HCT116 (cell line): ENCODE results near the gene LCN9.

Experiments
- EZH2 ChIP-seq: fragments of 200-600 bp; sonication (generic); IDR thresholded peaks from 2 replicates; pipeline ENCODE4 v1.6.1; 2017; ENCODE audit warnings: antibody characterized with exemption, mixed run types
- EZH2phosphoT487 ChIP-seq: fragments of 200-600 bp; IDR thresholded peaks from 2 replicates; pipeline ENCODE4 v1.6.1; 2018; ENCODE audit warnings: antibody characterized with exemption, borderline replicate concordance
- FOSL1 ChIP-seq: IDR thresholded peaks from 2 replicates; pipeline ENCODE4 v1.6.1; 2012; ENCODE audit warnings: low read depth
- JUND ChIP-seq: IDR thresholded peaks from 2 replicates; pipeline ENCODE4 v1.6.1; 2012
- POLR2A ChIP-seq: IDR thresholded peaks from 2 replicates; pipeline ENCODE4 v1.7.0; 2011; ENCODE audit warnings: borderline replicate concordance; ENCODE audit not compliant: insufficient read depth, insufficient read length; ENCODE audit errors: extremely low read depth
- POLR2AphosphoS5 ChIP-seq: IDR thresholded peaks from 2 replicates; pipeline ENCODE4 v1.6.1; 2011; ENCODE audit warnings: mild to moderate bottlenecking, low read depth, low read length, moderate library complexity
- RAD21 ChIP-seq: IDR thresholded peaks from 2 replicates; pipeline ENCODE4 v1.6.1; 2012; ENCODE audit warnings: low read depth, mild to moderate bottlenecking
- SP1 ChIP-seq: IDR thresholded peaks from 2 replicates; pipeline ENCODE4 v1.6.1; 2012; ENCODE audit warnings: low read depth
- YY1 ChIP-seq: IDR thresholded peaks from 2 replicates; pipeline ENCODE4 v1.6.1; 2011; ENCODE audit warnings: low read length, low read depth, moderate library complexity, mild to moderate bottlenecking; ENCODE audit not compliant: insufficient replicate concordance; ENCODE audit errors: extremely low read depth
- ZFX ChIP-seq: fragments of 450-650 bp; IDR thresholded peaks from 2 replicates; pipeline ENCODE4 v1.6.1; 2017
- ZNF274 ChIP-seq: fragments of 200-500 bp; sonication (Bioruptor generic); IDR thresholded peaks from 2 replicates; pipeline ENCODE4 v1.6.1; 2014; ENCODE audit warnings: mild to moderate bottlenecking, low read depth, low read length, inconsistent platforms
- TF ChIP-seq, protein P1 (sequence below), 3 experiments: fragments of 200-600 bp in 1 of 3; sonication (generic) in 1 of 3; IDR thresholded peaks in 2 of 3; conservative IDR thresholded peaks in 1 of 3; 2 replicates each; pipeline ENCODE4 v1.5.1; 2012 to 2017; ENCODE audit warnings: low read depth in 2 of 3, low read length in 2 of 3, antibody characterized with exemption in 1 of 3, borderline replicate concordance in 1 of 3, control low read depth in 1 of 3, mild to moderate bottlenecking in 1 of 3, mixed read lengths in 1 of 3, mixed run types in 1 of 3, moderate library complexity in 1 of 3; ENCODE audit not compliant: insufficient read depth in 1 of 3
- TF ChIP-seq, protein P2 (sequence below): IDR thresholded peaks from 2 replicates; pipeline ENCODE4 v1.6.1; 2012; ENCODE audit warnings: low read depth
- TF ChIP-seq, protein P3 (sequence below): IDR thresholded peaks from 2 replicates; pipeline ENCODE4 v1.6.1; 2011; ENCODE audit warnings: mild to moderate bottlenecking, low read length, moderate library complexity; ENCODE audit not compliant: insufficient replicate concordance; ENCODE audit errors: extremely low read depth

DNA sequence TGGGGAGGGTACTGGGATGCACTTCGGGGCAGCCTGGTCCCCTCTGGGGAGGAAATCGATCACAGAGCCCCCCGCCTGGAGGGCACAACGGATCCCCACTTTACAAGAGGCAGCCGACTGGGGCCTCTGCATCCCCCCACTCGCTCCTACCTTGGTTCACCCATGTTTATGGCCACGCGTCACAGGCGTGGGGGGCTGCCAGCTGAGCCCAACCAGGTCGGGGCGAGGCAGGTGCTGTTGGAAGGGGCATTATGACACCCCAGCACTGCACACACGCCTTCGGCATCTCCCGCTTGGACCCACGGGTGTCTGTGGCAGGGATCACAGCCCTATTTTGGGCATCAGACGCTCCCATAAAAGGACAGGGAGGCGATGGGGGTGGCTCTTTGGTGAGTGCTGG lies 21.6 kb downstream of the LCN9 start:
- no peak for TF ChIP-seq EZH2
- TF ChIP-seq, protein P1, sequence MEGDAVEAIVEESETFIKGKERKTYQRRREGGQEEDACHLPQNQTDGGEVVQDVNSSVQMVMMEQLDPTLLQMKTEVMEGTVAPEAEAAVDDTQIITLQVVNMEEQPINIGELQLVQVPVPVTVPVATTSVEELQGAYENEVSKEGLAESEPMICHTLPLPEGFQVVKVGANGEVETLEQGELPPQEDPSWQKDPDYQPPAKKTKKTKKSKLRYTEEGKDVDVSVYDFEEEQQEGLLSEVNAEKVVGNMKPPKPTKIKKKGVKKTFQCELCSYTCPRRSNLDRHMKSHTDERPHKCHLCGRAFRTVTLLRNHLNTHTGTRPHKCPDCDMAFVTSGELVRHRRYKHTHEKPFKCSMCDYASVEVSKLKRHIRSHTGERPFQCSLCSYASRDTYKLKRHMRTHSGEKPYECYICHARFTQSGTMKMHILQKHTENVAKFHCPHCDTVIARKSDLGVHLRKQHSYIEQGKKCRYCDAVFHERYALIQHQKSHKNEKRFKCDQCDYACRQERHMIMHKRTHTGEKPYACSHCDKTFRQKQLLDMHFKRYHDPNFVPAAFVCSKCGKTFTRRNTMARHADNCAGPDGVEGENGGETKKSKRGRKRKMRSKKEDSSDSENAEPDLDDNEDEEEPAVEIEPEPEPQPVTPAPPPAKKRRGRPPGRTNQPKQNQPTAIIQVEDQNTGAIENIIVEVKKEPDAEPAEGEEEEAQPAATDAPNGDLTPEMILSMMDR (IDR thresholded peaks at IDR 0.05 in 2 of 3, conservative IDR thresholded peaks at IDR 0.05 in 1 of 3; ENCODE audit: borderline replicate concordance in 1 of 3, insufficient read depth in 1 of 3, low read depth in 2 of 3, low read length in 2 of 3), result no peak
- TF ChIP-seq JUND, result no peak
- TF ChIP-seq EZH2phosphoT487, result no peak
- no peak for TF ChIP-seq ZFX
- TF ChIP-seq, protein P2, sequence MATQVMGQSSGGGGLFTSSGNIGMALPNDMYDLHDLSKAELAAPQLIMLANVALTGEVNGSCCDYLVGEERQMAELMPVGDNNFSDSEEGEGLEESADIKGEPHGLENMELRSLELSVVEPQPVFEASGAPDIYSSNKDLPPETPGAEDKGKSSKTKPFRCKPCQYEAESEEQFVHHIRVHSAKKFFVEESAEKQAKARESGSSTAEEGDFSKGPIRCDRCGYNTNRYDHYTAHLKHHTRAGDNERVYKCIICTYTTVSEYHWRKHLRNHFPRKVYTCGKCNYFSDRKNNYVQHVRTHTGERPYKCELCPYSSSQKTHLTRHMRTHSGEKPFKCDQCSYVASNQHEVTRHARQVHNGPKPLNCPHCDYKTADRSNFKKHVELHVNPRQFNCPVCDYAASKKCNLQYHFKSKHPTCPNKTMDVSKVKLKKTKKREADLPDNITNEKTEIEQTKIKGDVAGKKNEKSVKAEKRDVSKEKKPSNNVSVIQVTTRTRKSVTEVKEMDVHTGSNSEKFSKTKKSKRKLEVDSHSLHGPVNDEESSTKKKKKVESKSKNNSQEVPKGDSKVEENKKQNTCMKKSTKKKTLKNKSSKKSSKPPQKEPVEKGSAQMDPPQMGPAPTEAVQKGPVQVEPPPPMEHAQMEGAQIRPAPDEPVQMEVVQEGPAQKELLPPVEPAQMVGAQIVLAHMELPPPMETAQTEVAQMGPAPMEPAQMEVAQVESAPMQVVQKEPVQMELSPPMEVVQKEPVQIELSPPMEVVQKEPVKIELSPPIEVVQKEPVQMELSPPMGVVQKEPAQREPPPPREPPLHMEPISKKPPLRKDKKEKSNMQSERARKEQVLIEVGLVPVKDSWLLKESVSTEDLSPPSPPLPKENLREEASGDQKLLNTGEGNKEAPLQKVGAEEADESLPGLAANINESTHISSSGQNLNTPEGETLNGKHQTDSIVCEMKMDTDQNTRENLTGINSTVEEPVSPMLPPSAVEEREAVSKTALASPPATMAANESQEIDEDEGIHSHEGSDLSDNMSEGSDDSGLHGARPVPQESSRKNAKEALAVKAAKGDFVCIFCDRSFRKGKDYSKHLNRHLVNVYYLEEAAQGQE, result no peak
- no peak for TF ChIP-seq POLR2AphosphoS5
- TF ChIP-seq POLR2A, result no peak
- TF ChIP-seq RAD21, result no peak
- no peak for TF ChIP-seq YY1
- TF ChIP-seq, protein P3, sequence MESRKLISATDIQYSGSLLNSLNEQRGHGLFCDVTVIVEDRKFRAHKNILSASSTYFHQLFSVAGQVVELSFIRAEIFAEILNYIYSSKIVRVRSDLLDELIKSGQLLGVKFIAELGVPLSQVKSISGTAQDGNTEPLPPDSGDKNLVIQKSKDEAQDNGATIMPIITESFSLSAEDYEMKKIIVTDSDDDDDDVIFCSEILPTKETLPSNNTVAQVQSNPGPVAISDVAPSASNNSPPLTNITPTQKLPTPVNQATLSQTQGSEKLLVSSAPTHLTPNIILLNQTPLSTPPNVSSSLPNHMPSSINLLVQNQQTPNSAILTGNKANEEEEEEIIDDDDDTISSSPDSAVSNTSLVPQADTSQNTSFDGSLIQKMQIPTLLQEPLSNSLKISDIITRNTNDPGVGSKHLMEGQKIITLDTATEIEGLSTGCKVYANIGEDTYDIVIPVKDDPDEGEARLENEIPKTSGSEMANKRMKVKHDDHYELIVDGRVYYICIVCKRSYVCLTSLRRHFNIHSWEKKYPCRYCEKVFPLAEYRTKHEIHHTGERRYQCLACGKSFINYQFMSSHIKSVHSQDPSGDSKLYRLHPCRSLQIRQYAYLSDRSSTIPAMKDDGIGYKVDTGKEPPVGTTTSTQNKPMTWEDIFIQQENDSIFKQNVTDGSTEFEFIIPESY, result no peak
- TF ChIP-seq SP1, result no peak
- no peak for TF ChIP-seq ZNF274
- no peak for TF ChIP-seq FOSL1
